Measurements from ENCODE around the gene ICAM2. TPM values are rescaled to one million over a fixed set of nuclear protein-coding genes. Genes with fewer than 3 reads are reported as not detected.

Gene ICAM2
- total and polyA plus RNA-seq, 9 donors: 6.8 to 34.2 (median 19.9) TPM

DNA sequence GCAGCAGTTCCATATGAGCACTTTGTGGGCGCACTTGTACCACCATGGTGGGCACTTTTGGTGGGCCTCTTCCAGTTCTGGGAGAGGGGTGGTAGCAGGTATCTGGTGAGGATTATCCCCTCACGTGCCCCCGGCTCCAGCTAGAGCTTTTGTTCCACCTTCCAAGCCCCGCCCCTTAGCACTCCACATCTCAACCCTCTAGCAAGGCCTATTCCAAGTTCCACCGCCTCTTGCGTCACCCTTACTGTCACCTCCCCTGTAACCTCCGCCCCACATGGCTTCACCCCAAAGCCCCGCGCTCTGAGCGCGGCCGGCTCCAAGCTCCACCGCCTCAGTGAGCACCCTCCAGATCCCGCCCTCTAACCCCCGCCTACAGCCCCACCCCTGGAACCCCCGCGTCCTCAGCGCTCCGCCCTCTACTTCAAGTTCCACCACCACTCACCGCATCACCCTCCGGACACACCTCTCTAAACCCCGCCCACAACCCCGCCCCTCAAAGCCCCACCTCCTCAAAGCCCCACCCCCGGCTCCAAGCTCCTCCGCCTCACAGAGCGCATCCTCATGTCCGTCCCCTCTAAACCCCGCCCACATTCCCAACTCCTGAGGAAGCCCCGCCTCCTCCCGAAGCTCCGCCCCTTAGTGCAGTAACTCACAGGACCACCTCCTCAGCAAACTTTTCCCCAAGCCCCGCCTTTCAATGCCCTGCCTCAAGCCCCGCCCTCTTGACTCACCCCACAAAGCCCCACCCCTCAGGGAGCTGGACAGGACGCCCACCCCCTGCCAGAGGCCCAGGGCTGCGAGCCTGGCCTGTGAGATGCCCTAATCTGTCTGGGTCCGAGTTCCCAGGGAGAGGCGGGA lies 58.8 kb downstream of the ICAM2 start:
- Histone ChIP-seq H3K4me3 (no peak overlapping the region), H3K27ac (no peak overlapping the region), H3K27me3 (no peaks in the 10 kb centered on the region), H3K36me3 (no peaks in the 10 kb centered on the region), H3K9me3 (no peaks in the 10 kb centered on the region), H3K4me1 (ENCODE audit: insufficient read depth) (peaks cover 13% of the 10 kb centered on the region)
- WGBS, 3 donors: 15 to 20% (median 16%) methylated on average over 36 to 37 of the region's 37 CpGs
- intact Hi-C loops (cut with DNase I): no loop called here
- TF ChIP-seq EP300 (IDR thresholded peaks at IDR 0.05) (no peak), POLR2A (IDR thresholded peaks at IDR 0.05) (no peak), CTCF (IDR thresholded peaks at IDR 0.05) (no peak)
- peak; percentile 66 to 85 (median 78) for DNase-seq

- H3K4me1 ChIP-seq (ENCODE audit: insufficient read depth): peaks cover 20% of the 10 kb centered on the region
- H3K4me3 ChIP-seq: no peak overlapping the region
- no peaks in the 10 kb centered on the region for H3K27me3 ChIP-seq
- H3K27ac ChIP-seq: no peak overlapping the region
- H3K36me3 ChIP-seq: no peaks in the 10 kb centered on the region
- peak in 1 of 5 donors; percentile 10 for DNase-seq
- H3K9me3 ChIP-seq: no peaks in the 10 kb centered on the region
- intact Hi-C loops (cut with DNase I): no loop called here
- WGBS, 3 donors: 86 to 89% (median 88%) methylated on average over 7 of the region's 7 CpGs
- no peak for TF ChIP-seq CTCF (IDR thresholded peaks at IDR 0.05)
- TF ChIP-seq POLR2A (IDR thresholded peaks at IDR 0.05): no peak
- TF ChIP-seq EP300 (IDR thresholded peaks at IDR 0.05): no peak
Measured at GRCh38 chr17:63960430-63960829, 60.0 kb downstream of the ICAM2 start.

DNA sequence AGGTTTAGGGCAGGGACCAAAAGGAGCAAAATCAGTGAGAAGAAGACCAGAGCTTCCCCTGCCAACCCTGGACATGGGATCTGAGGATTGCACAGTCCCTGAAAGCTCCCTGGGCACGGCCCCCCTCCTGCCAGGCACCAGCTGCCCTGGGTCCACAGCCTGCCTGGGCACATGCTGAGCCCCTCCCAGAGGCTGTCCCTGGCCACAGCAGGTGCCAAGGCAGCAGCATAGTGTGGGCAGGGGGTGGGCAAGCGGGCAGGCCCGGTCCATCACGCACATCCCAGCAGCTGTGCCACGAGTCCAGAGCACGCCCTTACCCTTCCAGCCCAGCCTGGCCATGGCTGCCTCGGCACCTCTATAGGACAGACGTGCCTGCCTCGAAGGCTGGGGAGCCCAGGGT lies 60.4 kb downstream of the ICAM2 start:
- no peak overlapping the region for H3K27ac ChIP-seq
- intact Hi-C loops (cut with DNase I): no loop called here
- H3K9me3 ChIP-seq: no peaks in the 10 kb centered on the region
- H3K36me3 ChIP-seq: no peaks in the 10 kb centered on the region
- H3K27me3 ChIP-seq: no peaks in the 10 kb centered on the region
- WGBS, 3 donors: 86 to 93% (median 89%) methylated on average over 9 of the region's 9 CpGs
- no peak for DNase-seq
- peaks cover 20% of the 10 kb centered on the region for H3K4me1 ChIP-seq (ENCODE audit: insufficient read depth)
- no peak overlapping the region for H3K4me3 ChIP-seq
- TF ChIP-seq CTCF (IDR thresholded peaks at IDR 0.05) (no peak), EP300 (IDR thresholded peaks at IDR 0.05) (no peak), POLR2A (IDR thresholded peaks at IDR 0.05) (no peak)

- intact Hi-C loops (cut with DNase I): no loop called here
- no peaks in the 10 kb centered on the region for H3K27me3 ChIP-seq
- H3K9me3 ChIP-seq: no peaks in the 10 kb centered on the region
- H3K4me3 ChIP-seq: no peak overlapping the region
- H3K27ac ChIP-seq: peak overlapping the region in 1 of 2 donors; percentile 10
- DNase-seq: peak in 2 of 5 donors; percentile 42 to 48
- WGBS, 3 donors: 53 to 71% (median 54%) methylated on average over 5 of the region's 5 CpGs
- peaks cover 15% of the 10 kb centered on the region for H3K4me1 ChIP-seq (ENCODE audit: insufficient read depth)
- no peak for TF ChIP-seq POLR2A (IDR thresholded peaks at IDR 0.05)
- TF ChIP-seq CTCF (IDR thresholded peaks at IDR 0.05): no peak
- no peak for TF ChIP-seq EP300 (IDR thresholded peaks at IDR 0.05)
- no peaks in the 10 kb centered on the region for H3K36me3 ChIP-seq
Measured at GRCh38 chr17:63956296-63956920, 64.0 kb downstream of the ICAM2 start.

All from ovary (tissue), 9 donors.